ENCODE data around the gene PTPRN2. TPM values are rescaled to one million over a fixed set of nuclear protein-coding genes. Genes with fewer than 3 reads are reported as not detected.

Gene PTPRN2
- total RNA-seq, 1 experiment from 2014 or later, result not detected

- no peak overlapping the region for H3K4me3 ChIP-seq
- intact Hi-C loops (cut with micrococcal nuclease; ENCODE audit: unreplicated experiment), result no loop called here
- H3K4me1 ChIP-seq (replicated peaks; ENCODE audit: insufficient read depth), result no peaks in the 10 kb centered on the region
- no peaks in the 10 kb centered on the region for H3K9me2 ChIP-seq (ENCODE audit: insufficient read depth)
- no peak overlapping the region for H2AFZ ChIP-seq
- no peak for DNase-seq
- no peaks in the 10 kb centered on the region for H3F3A ChIP-seq (ENCODE audit: insufficient read depth, low read depth)
- POLR2A ChIA-PET (ENCODE audit: unreplicated experiment), result no interaction called here
- no peaks in the 10 kb centered on the region for H3K9me3 ChIP-seq (ENCODE audit: insufficient read depth, low read depth)
- no peaks in the 10 kb centered on the region for H3K36me3 ChIP-seq (ENCODE audit: low read depth)
- CTCF ChIA-PET, result no interaction called here
- H4K20me1 ChIP-seq (ENCODE audit: insufficient read depth), result peaks cover 10% of the 10 kb centered on the region; the same call in 1 of the 2 replicates
- H3K4me2 ChIP-seq, result no peak overlapping the region
- H3K79me2 ChIP-seq (ENCODE audit: low read depth), result no peaks in the 10 kb centered on the region
- H3K27me3 ChIP-seq (ENCODE audit: insufficient read depth, low read depth), result peaks cover 71% of the 10 kb centered on the region
- TF ChIP-seq EZH2 (IDR thresholded peaks at IDR 0.05; ENCODE audit: low read depth) (no peak), CTCF (conservative IDR thresholded peaks at IDR 0.05) (no peak)
- no TSS peak for BruUV-seq (replicated peaks)
- no peak overlapping the region for H3K27ac ChIP-seq
Observed at GRCh38 chr7:158093156-158093796, 494.3 kb downstream of the PTPRN2 start.

- 0 out of 2 replicates have a peak overlapping the region, but pooled peaks have one; percentile 22 for H3K4me2 ChIP-seq
- no peak overlapping the region for H3K4me3 ChIP-seq
- H3K27me3 ChIP-seq (ENCODE audit: insufficient read depth, low read depth), result peaks cover 46% of the 10 kb centered on the region
- ChIA-PET CTCF (no interaction called here), POLR2A (ENCODE audit: unreplicated experiment) (no interaction called here)
- H3K27ac ChIP-seq, result no peak overlapping the region
- H3K79me2 ChIP-seq (ENCODE audit: low read depth), result no peaks in the 10 kb centered on the region
- intact Hi-C loops (cut with micrococcal nuclease; ENCODE audit: unreplicated experiment), result no loop called here
- no TSS peak for BruUV-seq (replicated peaks)
- no peak overlapping the region for H2AFZ ChIP-seq
- no peaks in the 10 kb centered on the region for H3F3A ChIP-seq (ENCODE audit: insufficient read depth, low read depth)
- H3K4me1 ChIP-seq (replicated peaks; ENCODE audit: insufficient read depth), result no peaks in the 10 kb centered on the region
- TF ChIP-seq EZH2 (IDR thresholded peaks at IDR 0.05; ENCODE audit: low read depth), result no peak
- TF ChIP-seq CTCF (conservative IDR thresholded peaks at IDR 0.05), result no peak
- no peaks in the 10 kb centered on the region for H3K9me3 ChIP-seq (ENCODE audit: insufficient read depth, low read depth)
- no peaks in the 10 kb centered on the region for H4K20me1 ChIP-seq (ENCODE audit: insufficient read depth)
- no peak for DNase-seq
- no peaks in the 10 kb centered on the region for H3K36me3 ChIP-seq (ENCODE audit: low read depth)
- H3K9me2 ChIP-seq (ENCODE audit: insufficient read depth), result no peaks in the 10 kb centered on the region
Observed at GRCh38 chr7:158087196-158087595, 500.4 kb downstream of the PTPRN2 start.

- H3F3A ChIP-seq (ENCODE audit: insufficient read depth, low read depth), result no peaks in the 10 kb centered on the region
- H4K20me1 ChIP-seq (ENCODE audit: insufficient read depth), result no peaks in the 10 kb centered on the region
- H3K9me3 ChIP-seq (ENCODE audit: insufficient read depth, low read depth), result no peaks in the 10 kb centered on the region
- no peak overlapping the region for H3K27ac ChIP-seq
- BruUV-seq (replicated peaks), result no TSS peak
- no peak overlapping the region for H3K4me3 ChIP-seq
- no peak for TF ChIP-seq EZH2 (IDR thresholded peaks at IDR 0.05; ENCODE audit: low read depth)
- H3K79me2 ChIP-seq (ENCODE audit: low read depth), result no peaks in the 10 kb centered on the region
- no peaks in the 10 kb centered on the region for H3K36me3 ChIP-seq (ENCODE audit: low read depth)
- ChIA-PET POLR2A (ENCODE audit: unreplicated experiment) (no interaction called here), CTCF (no interaction called here)
- H3K27me3 ChIP-seq (ENCODE audit: insufficient read depth, low read depth), result peaks cover 56% of the 10 kb centered on the region
- H3K4me1 ChIP-seq (replicated peaks; ENCODE audit: insufficient read depth), result no peaks in the 10 kb centered on the region
- no peak overlapping the region for H2AFZ ChIP-seq
- no peak for DNase-seq
- no peaks in the 10 kb centered on the region for H3K9me2 ChIP-seq (ENCODE audit: insufficient read depth)
- intact Hi-C loops (cut with micrococcal nuclease; ENCODE audit: unreplicated experiment), result no loop called here
- H3K4me2 ChIP-seq, result no peak overlapping the region
Observed at GRCh38 chr7:158085741-158086695, 501.6 kb downstream of the PTPRN2 start.

Data from PC-9 (cell line).